ENCODE measurements around the gene NCKAP5.

DNA sequence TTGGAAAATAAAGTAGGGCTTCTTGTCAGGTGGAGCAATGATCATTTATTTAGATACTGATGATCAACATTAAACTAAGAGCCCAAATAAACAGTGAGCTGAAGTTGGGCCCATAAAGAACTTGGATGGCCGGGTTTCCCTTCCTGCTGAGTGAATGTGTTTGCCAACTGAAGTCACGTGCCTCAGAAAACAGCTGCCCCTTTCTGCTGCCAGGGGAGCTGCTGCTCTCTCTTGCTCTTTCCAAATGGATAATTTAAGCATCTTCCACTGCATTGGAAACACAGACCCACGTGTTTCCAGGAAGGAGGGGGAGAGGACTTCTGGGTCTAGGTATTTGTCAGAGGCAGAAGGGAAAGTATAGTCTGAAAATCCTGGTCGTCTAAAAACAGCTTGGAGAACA lies 22.9 kb upstream of the NCKAP5 start:
- TF ChIP-seq RHOXF2B (CRISPR knock-in tag; conservative IDR thresholded peaks at IDR 0.05) (no peak), CREM (IDR thresholded peaks at IDR 0.05; ENCODE audit: low read depth) (no peak), ZNF175 (CRISPR knock-in tag; IDR thresholded peaks at IDR 0.05; ENCODE audit: low read depth) (no peak), CBX2 (IDR thresholded peaks at IDR 0.05; ENCODE audit: insufficient read depth, low read length, poor library complexity, severe bottlenecking) (no peak), CC2D1A (IDR thresholded peaks at IDR 0.05) (no peak), GABPB2 (CRISPR knock-in tag; conservative IDR thresholded peaks at IDR 0.05) (no peak)

Measured in K562 (cell line).